Fibroblast of the aortic adventitia (primary cell): ENCODE data around the gene PSMB2. TPM values are rescaled to one million over a fixed set of nuclear protein-coding genes. Genes with fewer than 3 reads are reported as not detected.
"Not testable (repeated sequence)": the region's sequence is repeated elsewhere in the genome, so short reads cannot be mapped to it uniquely, and the experiment has no call there.

ENCODE experiments used
- DNase-seq: peaks from one replicate; pipeline ENCODE4 v3.0.0-alpha.2; 2010; ENCODE audit warnings: low read depth
- H3K4me3 ChIP-seq: 2 replicates; pipeline ENCODE4 v1.5.1; 2011; ENCODE audit warnings: low read depth, mild to moderate bottlenecking, control low read depth, low read length, moderate library complexity
- total RNA-seq: library from RNA; depleted of rRNA; stranded (reverse); fragments of >200 nt; gene quantifications from 2 replicates; pipeline ENCODE4 v1.2.3, GENCODE V29; 2012; ENCODE audit warnings: low replicate concordance
- TF ChIP-seq, protein P1 (sequence below): IDR thresholded peaks from 2 replicates; pipeline ENCODE4 v1.5.1; 2011; ENCODE audit warnings: mild to moderate bottlenecking, low read length, control low read depth, inconsistent platforms; ENCODE audit not compliant: insufficient read depth

PSMB2 gene
- total RNA-seq, 1 donor: 22.1 TPM

DNA sequence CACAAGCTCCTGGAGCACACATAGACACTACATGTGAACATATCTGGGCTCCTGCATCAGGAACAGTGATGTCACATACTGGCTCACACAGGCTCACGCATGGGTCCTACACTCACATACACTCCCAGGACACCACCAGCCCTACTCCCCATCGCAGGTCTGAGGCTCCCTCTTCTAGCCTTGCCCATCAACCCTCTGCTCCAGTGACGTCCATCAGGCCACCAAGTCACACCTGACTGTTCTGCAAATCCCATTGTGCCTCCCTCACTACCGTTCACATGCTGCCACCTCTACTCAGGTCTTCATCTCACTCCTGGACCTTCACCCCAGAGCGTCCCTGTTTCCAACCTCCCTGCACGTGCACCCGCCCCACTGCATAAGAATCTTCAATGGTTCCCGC is 50.1 kb downstream of the PSMB2 start:
- TF ChIP-seq, protein P1, sequence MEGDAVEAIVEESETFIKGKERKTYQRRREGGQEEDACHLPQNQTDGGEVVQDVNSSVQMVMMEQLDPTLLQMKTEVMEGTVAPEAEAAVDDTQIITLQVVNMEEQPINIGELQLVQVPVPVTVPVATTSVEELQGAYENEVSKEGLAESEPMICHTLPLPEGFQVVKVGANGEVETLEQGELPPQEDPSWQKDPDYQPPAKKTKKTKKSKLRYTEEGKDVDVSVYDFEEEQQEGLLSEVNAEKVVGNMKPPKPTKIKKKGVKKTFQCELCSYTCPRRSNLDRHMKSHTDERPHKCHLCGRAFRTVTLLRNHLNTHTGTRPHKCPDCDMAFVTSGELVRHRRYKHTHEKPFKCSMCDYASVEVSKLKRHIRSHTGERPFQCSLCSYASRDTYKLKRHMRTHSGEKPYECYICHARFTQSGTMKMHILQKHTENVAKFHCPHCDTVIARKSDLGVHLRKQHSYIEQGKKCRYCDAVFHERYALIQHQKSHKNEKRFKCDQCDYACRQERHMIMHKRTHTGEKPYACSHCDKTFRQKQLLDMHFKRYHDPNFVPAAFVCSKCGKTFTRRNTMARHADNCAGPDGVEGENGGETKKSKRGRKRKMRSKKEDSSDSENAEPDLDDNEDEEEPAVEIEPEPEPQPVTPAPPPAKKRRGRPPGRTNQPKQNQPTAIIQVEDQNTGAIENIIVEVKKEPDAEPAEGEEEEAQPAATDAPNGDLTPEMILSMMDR: no peak
- H3K4me3 ChIP-seq: no peak overlapping the region

DNA sequence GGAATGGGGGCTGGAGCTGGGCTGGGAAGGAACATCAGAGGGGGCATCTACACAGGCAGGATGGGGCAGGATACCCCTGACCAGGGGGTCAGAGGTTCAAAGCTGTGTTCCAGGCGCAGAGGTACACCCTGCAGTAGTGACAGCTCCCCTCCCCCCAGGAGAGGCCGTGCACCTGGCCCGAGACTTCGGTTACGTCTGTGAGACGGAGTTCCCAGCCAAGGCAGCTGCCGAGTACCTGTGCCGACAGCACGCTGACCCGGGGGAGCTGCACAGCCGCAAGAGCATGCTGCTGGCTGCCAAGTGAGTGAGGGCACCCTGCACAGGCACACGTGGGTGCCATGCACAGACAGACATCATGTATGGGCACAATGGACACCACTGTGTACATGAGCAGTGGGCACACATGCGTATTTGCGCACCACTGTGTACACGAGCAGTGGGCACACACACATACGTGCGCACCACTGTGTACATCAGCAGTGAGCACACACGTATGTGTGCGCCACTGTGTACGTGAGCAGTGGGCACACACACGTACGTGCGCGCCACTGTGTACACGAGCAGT is 50.8 kb downstream of the PSMB2 start:
- H3K4me3 ChIP-seq: no peak overlapping the region
- DNase-seq: no peak
- TF ChIP-seq, protein P1: no peak

More for the DNA sequence above, 50.1 kb downstream of the PSMB2 start:
- no peak for DNase-seq

DNA sequence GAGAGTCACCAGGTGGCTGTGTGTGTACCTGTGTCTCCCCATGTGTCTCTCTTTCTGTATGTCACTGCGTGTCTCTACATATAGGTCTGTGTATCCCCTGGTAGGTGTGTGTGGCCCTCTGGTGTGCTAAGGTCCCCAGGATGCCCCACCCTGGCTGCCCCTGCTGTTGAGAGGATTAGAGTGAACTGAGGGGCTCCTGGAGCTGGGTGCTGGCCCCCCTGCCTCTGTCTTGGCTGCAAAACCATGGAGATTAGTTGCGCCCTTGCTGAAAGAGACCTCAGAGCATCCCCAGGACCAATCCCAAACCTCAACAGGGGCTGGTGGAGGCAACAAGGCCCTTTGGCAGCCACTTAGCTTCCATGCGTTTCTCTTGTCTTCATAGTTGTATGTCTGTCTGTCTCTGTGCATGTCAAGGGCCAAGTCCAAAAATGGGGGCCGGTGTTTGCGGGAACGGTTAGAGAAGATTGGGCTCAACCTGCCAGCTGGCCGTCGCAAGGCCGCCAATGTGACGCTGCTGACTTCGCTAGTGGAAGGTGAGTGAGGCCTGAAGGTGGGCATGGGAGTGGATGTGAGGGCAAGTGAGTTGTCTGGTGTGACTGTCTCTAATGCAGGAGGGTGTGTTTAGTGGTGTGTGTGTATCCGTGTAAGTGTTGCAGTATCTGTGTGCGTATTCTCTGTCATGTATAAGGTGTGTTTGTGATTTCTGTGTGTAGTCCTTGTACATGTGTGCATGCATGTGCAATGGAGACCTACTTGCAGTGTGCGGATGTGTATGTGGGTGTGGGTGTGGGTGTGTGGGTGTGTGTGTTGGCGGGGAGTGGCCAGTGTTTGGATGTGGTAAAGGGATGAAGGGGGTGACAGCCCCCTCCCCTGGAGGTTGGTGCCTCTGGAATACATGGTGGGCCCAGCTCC is 51.6 kb downstream of the PSMB2 start:
- TF ChIP-seq, protein P1: no peak
- H3K4me3 ChIP-seq: no peak overlapping the region
- no peak for DNase-seq

DNA sequence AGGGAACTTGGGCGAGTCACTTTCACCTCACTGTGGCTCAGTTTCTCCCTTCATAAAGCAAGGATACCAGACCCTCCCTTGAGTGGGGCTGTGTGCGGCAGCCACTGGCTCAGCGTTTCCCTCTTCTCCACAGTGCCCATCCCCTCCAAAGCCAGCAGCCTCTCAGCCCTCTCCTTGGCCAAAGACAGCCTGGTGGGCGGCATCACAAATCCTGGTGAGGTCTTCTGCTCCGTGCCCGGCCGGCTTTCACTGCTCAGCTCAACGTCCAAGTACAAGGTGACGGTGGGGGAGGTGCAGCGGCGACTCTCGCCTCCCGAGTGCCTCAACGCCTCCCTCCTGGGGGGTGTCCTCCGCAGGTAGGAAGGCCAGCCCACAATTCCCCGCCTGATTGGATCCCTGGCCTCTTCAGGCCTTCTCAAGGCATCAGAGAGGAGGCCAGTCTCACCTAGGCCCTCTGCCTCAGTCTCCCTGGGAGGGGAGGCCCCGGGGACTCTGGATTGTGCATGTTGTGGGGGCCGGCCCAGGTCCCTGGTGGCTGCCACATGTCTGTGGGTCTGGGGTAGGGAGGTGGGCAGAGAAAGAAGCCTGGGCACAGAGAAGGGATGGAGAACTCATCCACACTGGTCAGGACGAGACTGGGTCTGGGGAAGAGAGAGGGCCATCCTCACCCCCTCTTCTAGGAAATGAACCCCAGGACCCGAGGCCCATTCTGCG is 53.0 kb downstream of the PSMB2 start:
- TF ChIP-seq, protein P1: no peak
- no peak for DNase-seq
- H3K4me3 ChIP-seq: no peak overlapping the region

DNA sequence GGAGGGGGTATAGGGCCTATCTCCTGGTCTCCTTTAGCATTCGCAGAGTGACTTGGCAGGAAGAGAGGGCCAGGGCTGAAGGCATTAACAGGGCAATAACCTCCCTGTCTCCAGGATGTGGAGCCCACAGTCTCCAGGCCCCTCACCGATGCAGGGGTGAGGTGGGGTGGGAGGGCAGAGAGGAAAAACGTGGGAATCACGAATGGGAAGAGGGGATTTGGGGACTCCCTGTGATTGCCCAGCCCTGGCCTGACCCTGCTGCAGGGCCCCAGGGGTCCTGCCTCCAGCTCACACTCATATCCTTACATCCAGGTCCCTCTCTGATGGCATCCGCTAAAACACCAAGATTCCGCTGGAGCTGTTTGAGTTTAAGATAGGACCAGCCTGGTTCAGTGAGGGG is 53.6 kb downstream of the PSMB2 start:
- TF ChIP-seq, protein P1: no peak

DNA sequence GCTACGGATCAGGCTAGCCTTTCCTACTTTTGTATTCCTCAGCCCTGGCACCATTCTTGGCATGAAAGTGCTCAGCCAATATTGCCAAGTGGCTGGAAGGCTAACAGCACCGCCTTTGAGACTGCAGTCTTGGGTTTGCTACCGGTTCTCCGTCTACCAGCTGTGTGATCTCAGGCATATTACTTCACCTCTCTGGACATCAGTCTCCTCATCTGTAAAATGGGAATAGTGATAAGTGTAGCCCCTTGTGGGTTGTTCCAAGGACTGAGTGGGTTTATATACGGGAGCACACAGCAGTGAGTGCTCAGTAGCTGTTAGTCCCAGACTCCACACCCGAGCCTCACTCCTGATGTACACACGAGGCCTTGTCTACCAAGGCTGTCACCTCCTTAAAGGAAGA is 54.5 kb downstream of the PSMB2 start:
- no peak overlapping the region for H3K4me3 ChIP-seq
- DNase-seq: no peak
- TF ChIP-seq, protein P1: no peak

More for the DNA sequence above, 53.6 kb downstream of the PSMB2 start:
- no peak for DNase-seq
- H3K4me3 ChIP-seq: no peak overlapping the region

DNA sequence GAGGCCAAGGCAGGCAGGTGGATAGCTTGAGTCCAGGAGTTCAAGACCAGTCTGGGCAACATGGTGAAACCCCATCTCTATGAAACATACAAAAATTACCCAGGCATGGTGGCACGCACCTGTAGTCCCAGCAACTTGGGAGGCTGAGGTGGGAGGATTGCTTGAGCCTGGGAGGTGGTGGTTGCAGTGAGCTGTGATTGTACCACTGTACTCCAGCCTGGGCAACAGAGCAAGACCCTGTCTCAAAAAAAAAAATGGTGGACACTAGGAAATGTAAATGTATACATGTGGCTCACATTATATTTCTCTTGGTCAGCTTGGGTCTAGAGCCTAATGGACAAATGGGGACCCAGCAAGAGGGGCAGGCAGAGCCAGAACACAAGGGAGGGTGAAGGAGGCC is 55.5 kb downstream of the PSMB2 start:
- DNase-seq, H3K4me3 ChIP-seq: not testable (repeated sequence)
